ENCODE measurements around the gene FGFR4. TPM values are rescaled to one million over a fixed set of nuclear protein-coding genes. Genes with fewer than 3 reads are reported as not detected.
A peak's percentile ranks its signal among the peaks of the same experiment; 100 is the strongest.

The FGFR4 gene
- polyA plus RNA-seq, 3 donors, result 58.3 to 85.7 (median 79.7) TPM

DNA sequence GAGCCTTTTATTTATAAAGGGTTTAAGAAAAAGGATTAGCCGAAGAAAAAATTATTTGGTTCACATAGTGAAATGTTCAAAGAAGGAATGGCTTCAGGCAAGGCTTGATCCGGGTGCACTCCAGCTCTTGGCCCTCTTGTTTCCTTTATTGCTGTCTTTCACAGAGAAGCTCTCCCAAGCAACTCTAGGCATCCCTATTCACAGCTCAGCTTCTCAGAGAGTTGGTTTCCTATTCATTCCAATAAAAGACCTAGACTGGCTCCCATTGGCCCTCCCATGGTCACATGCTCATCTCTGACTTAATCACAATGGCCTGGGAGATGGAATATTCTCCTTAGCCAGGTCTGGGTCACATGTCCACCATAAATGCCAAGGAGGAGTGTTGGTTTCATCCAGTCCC, 9.4 kb upstream of the FGFR4 start:
- DNase-seq (ENCODE audit: extremely low read depth in 1 of 11, low read depth in 9 of 11, low spot score in 4 of 11), result no peak

DNA sequence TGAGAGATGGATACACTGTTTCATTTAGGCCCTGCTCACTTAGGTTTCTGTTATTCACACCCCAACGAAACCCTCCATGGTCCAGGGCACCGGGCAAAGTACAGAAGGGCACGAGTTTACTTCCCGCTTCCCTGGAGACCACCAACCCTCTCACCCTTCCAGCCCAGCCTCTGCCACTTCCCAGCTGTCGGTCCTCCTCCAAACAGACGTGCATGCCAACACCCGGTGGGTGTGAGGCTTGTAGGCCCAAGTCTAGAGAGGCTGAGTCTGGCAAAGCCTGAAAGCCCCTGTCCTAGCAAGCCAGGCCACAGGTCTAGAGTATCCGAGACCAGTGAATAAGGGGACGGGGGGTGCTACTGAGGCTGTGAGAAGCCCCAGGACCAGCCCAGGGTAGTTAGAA, 7.1 kb upstream of the FGFR4 start:
- no peak for DNase-seq (ENCODE audit: extremely low read depth in 1 of 11, low read depth in 9 of 11, low spot score in 4 of 11)

GRCh38 chr5:177080265-177080664, 6.5 kb upstream of the FGFR4 start:
- DNase-seq (ENCODE audit: extremely low read depth in 1 of 11, low read depth in 9 of 11, low spot score in 4 of 11), result no peak

DNA sequence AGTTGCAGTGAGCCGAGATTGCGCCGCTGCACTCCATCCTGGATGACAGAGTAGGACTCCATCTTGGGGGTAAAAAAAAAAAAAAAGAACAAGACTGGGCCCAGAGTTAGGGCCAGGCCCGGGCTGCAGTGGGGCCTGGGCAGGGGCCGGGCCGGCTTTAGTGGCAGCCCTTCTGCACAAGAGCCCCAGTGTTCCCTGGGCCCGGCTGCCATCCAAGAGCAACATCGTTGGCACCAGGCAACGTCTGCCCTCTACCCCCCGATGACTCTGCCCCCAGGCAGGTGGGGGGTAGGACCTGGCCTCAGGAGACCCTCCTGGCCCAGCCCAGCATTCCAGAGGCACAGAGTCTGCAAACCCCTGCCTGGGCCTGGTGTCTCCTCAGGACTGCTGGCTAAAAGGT, 4.9 kb upstream of the FGFR4 start:
- DNase-seq (ENCODE audit: extremely low read depth in 1 of 11, low read depth in 9 of 11, low spot score in 4 of 11), result no peak

DNA sequence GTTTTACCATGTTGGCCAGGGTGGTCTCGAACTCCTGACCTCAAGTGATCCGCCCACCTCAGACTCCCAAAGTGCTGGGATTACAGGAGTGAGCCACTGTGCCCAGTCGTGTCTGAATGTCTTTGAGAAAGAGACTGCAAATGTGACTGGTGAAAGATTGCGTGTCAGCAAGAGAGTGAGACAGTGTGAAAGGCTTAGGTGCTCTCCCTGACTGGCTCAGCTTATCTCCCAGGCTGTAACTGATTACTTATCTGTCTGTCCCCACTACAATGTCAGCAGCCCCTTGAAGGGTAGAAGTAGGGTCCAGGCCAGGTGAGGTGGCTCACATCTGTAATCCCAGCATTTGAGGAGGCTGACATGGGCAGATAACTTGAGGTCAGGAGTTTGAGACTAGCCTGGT, 3.4 kb upstream of the FGFR4 start:
- DNase-seq (ENCODE audit: extremely low read depth in 1 of 11, low read depth in 9 of 11, low spot score in 4 of 11), result no peak

GRCh38 chr5:177084175-177084574, 2.5 kb upstream of the FGFR4 start:
- DNase-seq (ENCODE audit: extremely low read depth in 1 of 11, low read depth in 9 of 11, low spot score in 4 of 11), result no peak

DNA sequence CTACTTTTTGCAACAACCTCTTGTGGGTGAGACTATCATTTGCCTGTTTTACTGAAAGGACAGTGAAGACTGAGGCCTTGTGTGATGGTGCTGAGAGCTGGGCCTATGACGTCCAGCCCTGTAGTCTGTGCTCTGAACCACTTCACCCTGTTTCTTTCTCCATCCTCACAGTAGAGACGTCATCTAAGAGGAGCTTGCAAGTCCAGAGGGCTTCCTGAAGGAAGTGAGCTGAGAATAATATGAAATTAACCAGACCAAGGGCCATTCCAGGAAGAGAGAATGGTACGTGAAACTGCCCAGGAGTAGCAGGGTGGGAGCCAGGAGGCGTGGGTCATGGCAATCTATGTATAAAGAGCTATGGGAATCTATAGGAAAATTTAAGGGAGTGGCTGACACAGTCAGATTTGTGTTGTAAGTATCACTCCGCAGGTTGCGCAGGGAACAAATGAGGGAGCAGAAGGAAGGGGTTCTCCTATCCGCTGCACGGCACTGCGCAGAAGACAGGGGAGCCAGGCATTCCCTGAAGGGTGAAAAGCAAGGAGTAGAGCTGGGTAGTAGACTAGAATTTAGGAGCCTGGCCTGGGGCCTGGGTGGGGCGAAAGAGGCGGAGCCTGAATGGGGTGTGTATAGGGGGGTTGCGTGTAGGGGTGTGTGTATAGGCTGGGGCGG, 596 bp upstream of the FGFR4 start:
- DNase-seq (ENCODE audit: extremely low read depth in 1 of 11, low read depth in 9 of 11, low spot score in 4 of 11), result no peak

DNA sequence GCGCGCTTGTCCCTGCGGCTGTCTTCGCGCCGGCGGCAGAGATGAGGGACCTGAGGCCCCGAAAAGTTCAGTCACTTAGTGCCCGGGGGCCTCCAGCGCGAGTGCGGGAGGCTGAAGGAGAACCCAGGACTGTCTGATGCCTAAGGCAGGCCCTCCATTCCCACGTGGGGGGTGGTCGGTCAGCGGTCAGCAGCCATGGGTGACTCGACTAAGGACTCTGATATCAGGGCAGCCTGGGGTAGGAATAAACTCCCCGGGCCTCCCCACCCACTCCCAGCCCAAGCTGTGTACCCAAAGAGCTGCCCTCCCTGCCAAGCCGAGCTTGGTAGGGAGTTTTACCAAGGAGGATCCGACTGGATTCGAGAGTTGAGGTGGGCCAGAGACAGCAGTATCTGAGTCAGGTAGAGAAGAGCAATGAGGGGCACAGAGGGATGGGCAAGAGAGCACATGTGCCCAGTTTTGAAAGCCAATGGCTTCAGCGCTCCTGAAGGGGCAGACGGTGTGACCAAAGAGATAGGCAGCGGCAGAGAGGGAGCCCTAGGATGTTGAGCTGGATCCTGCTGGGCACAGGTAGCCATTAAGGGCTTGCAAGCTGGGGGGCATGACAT, 787 bp downstream of the FGFR4 start:
- DNase-seq (ENCODE audit: extremely low read depth in 1 of 11, low read depth in 9 of 11, low spot score in 4 of 11), result no peak

DNA sequence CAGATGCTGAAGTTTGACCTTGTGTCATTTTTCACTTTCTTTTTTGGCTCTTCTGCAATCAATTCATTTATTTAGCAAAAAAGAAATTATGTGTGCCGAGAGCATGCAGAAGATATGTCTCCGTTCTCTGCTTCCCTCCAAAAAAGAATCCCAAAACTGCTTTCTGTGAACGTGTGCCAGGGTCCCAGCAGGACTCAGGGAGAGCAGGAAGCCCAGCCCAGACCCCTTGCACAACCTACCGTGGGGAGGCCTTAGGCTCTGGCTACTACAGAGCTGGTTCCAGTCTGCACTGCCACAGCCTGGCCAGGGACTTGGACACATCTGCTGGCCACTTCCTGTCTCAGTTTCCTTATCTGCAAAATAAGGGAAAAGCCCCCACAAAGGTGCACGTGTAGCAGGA, 2.4 kb downstream of the FGFR4 start:
- DNase-seq (ENCODE audit: extremely low read depth in 1 of 11, low read depth in 9 of 11, low spot score in 4 of 11), result no peak

DNA sequence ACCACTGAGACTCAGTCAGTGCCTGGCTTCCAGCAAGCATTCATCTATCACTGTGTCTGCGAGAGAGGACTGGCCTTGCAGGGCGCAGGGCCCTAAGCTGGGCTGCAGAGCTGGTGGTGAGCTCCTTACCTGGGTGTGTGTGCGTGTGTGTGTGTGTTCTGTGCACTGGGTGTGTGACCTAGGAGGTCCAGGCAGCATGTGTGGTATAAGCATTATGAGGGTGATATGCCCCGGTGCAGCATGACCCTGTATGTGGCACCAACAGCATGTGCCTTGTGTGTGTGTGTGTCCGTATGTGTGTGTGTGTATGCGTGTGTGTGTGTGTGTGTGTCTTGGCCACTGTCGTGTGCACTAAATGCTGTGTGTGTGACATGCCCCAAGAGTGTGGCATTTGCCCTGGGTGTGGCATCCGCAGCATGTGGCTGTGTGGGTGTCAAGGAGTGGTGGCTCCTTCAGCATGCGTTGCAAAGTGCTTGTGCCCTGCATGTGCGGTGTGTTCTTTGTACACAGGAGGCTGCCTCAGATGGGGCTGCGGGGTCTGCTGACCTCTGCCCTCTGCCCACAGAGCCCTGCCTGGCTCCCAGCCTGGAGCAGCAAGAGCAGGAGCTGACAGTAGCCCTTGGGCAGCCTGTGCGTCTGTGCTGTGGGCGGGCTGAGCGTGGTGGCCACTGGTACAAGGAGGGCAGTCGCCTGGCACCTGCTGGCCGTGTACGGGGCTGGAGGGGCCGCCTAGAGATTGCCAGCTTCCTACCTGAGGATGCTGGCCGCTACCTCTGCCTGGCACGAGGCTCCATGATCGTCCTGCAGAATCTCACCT, 3.3 kb downstream of the FGFR4 start:
- no peak for DNase-seq (ENCODE audit: extremely low read depth in 1 of 11, low read depth in 9 of 11, low spot score in 4 of 11)

GRCh38 chr5:177090813-177091212, 4.1 kb downstream of the FGFR4 start:
- no peak for DNase-seq (ENCODE audit: extremely low read depth in 1 of 11, low read depth in 9 of 11, low spot score in 4 of 11)

DNA sequence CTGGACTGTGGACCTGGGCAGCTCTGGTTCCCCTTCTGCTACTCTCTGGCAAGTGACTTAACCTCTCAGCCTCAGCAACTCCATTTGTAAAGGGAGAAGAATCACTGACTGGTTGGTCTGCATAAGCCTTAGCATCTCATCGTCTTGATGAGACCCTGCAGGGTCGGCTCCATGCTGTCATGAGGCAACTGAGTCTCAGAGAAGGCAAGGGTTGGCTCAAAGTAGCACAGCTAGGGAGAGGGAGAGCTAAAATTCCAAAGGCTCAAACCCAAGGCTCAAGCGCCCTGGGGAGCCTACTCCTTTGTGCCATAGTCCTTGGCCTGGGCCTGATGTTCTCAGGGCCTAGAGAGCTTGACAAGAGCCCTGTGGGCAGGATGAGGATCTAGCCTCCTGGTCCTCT, 4.5 kb downstream of the FGFR4 start:
- no peak for DNase-seq (ENCODE audit: extremely low read depth in 1 of 11, low read depth in 9 of 11, low spot score in 4 of 11)

- no peak for DNase-seq (ENCODE audit: extremely low read depth in 1 of 11, low read depth in 9 of 11, low spot score in 4 of 11)
Measured at GRCh38 chr5:177092178-177093081, 5.7 kb downstream of the FGFR4 start.

- DNase-seq (ENCODE audit: extremely low read depth in 1 of 11, low read depth in 9 of 11, low spot score in 4 of 11), result no peak
Measured at GRCh38 chr5:177093082-177093712, 6.5 kb downstream of the FGFR4 start.

- DNase-seq (ENCODE audit: extremely low read depth in 1 of 11, low read depth in 9 of 11, low spot score in 4 of 11), result no peak
Measured at GRCh38 chr5:177093803-177094202, 7.1 kb downstream of the FGFR4 start.

- DNase-seq (ENCODE audit: extremely low read depth in 1 of 11, low read depth in 9 of 11, low spot score in 4 of 11), result peak in 6 of 11 donors; percentile 64 to 84 (median 70)
Measured at GRCh38 chr5:177094224-177095087, 7.7 kb downstream of the FGFR4 start.

DNA sequence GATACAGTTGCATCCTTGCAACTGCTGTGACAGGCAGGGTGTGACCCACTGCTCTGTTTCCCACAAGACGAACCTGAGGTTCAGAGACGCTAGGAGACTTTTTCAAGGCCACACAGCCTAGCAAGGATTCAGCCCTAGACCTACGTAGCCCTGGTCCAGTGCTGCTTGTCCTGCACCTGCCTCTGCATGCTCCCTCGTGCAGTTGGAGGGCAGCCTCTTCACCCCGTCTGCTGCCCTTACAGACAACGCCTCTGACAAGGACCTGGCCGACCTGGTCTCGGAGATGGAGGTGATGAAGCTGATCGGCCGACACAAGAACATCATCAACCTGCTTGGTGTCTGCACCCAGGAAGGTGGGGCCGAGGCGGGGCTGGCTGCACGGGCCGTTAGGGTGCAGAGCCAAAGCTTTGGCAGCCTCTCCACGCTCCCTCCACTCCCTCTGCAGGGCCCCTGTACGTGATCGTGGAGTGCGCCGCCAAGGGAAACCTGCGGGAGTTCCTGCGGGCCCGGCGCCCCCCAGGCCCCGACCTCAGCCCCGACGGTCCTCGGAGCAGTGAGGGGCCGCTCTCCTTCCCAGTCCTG, 8.5 kb downstream of the FGFR4 start:
- DNase-seq (ENCODE audit: extremely low read depth in 1 of 11, low read depth in 9 of 11, low spot score in 4 of 11), result no peak

All from renal cortex interstitium (tissue), 11 donors.